NCI-H2196 treated with DMSO at 0.1 percent for 48 hours (cell line): ENCODE measurements around the gene KRTAP21-3.
"Not testable (repeated sequence)": the region's sequence is repeated elsewhere in the genome, so short reads cannot be mapped to it uniquely, and the experiment has no call there.

ENCODE experiments used
- DNase-seq: peaks from one replicate; lab custom pipeline; 2025; ENCODE audit not compliant: unreplicated experiment; lab: John Stamatoyannopoulos, UW

Gene KRTAP21-3

GRCh38 chr21:30718239-30718909 lies at the start of gene KRTAP21-3:
Gene KRTAP21-3, minus strand, starts transcription at chr21:30718777. Its CDS starts 18 bp downstream, at chr21:30718759.
- DNase-seq: no peak

- no peak for DNase-seq
Observed at GRCh38 chr21:30760776-30761175, 42.2 kb upstream of the KRTAP21-3 start.

DNA sequence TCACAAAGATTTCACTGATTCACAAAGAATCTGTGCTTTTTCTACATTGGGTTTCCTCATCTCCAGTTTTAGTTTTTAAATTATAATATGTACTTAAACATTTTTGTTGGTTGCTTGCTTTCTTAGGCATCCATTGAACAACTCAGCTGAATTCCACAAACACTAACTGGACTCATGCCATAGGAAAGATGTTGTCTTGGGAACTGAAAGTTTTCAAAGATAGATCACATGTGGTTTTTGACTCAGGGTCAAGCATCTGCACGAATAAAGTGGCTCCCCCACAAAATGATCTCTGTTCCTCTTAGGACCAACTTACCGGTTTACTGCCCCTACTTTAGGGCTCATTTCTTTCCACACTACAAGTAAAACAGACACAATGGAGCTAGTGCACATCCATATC lies 39.7 kb upstream of the KRTAP21-3 start:
- no peak for DNase-seq

- not testable (repeated sequence) for DNase-seq
Observed at GRCh38 chr21:30755328-30755727, 36.8 kb upstream of the KRTAP21-3 start, which contains the start of gene KRTAP21-1. Gene KRTAP21-1, minus strand, starts transcription at chr21:30755428. Its CDS starts 50 bp downstream, at chr21:30755378.

GRCh38 chr21:30747159-30747558 lies 28.6 kb upstream of the KRTAP21-3 start, which contains the start of gene KRTAP21-2:
Gene KRTAP21-2, minus strand, starts transcription at chr21:30747259. Its CDS starts 57 bp downstream, at chr21:30747202.
- DNase-seq: no peak

DNA sequence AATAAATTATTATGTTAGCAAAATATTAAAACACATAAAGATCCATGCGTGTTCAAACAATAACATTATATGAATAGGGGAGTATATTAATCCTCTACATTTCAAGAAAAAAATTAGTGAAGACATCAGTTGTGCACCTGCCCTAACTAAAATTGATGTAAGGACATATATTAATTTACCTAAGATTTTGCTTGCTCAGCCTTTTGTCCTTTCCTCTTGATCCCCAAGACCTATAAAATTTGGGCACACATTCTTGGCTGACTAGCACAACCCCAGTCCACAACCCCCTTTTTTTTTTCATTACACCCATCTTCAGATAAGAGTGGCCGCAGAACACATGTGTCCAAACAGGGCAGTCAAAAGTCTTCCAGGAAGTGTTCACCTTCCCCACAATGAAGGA lies 21.9 kb upstream of the KRTAP21-3 start:
- DNase-seq: no peak

DNA sequence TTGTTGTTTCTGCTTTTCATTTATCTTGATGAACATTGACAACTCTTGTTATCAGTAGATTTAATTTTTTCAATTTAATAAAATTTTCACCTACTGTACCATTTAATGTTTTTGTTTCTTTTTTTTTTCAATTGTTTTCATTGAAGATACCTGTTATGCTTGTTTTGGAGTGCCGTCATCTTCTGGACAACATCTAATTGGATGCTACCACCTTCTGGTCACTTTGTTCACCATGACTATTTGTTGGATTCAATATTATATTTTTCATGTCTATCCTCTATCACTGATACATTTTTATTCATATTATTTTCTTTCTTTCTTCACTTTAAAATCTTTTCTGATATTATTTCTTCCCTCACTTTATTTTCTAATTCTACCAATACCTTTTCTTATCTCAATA lies 14.4 kb upstream of the KRTAP21-3 start:
- DNase-seq: no peak

DNA sequence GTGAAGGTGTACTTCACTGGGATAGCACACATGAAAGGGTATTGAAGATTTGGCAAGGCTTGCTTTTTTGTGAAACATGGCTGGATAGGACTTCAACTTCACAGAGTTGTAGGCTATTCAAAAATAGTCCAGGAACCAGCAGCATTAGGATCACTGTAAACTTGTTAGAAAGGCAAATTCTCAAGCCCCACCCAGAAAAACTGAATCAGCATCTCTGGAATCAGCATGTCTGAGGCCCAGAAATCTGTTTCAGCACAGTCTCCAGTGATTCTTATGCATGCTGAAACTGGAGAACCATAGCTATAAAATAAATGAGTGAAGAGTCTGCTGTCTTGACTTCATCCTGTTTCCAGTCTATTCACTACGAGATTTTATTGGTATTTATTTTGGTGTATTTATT lies 8.1 kb upstream of the KRTAP21-3 start:
- no peak for DNase-seq

DNA sequence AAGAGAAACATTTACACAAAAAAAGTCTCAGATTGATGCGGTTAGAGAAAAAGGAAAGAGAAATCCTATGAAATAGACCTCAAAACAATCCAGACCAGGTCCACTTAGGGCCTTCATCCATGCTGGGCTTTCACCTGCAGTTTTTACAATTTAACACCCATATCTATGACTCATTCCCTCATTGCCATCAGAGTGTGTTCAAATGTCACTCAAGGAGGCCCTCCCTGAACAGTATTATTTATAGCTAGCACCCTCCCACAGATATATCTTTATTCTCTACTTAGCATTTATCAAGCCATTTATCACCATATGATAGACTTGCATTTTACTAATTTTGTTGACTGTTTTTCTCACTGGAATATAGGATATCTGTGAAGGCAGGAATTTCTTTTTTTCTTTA lies 824 bp upstream of the KRTAP21-3 start:
- DNase-seq: no peak

- no peak for DNase-seq
Observed at GRCh38 chr21:30717105-30717504, 1.5 kb downstream of the KRTAP21-3 start.

- no peak for DNase-seq
Observed at GRCh38 chr21:30714946-30715345, 3.6 kb downstream of the KRTAP21-3 start.

GRCh38 chr21:30714456-30714855 lies 4.1 kb downstream of the KRTAP21-3 start:
- no peak for DNase-seq

DNA sequence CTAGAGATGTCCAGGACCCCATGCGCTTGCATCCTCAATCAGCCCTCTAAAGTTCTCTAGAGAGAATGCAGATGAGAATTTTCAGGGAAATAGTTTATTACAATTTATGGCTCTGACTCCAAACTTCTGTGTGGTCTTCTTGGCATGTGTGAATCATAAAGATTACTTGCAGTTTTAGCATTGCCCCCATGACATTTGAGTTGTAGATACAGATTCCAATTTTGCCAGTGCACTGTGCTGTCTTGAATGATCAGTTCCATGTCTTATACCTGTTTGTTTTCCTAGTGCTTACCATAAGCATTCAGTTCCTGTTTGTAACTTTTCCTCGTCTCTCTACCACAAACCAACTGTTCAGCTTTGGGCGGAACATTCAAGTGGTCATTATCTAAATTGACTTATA lies 4.8 kb downstream of the KRTAP21-3 start:
- DNase-seq: no peak

DNA sequence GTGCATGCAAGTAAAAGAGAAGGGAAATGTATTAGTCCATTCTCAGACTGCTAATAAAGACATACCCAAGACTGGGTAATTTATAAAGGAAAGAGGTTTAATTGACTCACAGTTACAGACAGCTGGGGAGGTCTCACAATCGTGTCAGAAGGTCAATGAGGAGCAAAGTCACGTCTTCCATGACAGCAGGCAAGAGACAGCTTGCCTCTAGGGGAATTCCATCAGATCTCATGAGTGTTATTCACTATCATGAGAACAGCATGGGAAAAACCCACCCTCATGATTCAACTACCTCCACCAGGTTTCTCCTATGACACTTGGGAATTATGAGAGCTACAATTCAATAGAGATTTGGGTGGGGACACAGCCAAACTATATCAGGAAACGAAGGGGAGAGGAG lies 8.1 kb downstream of the KRTAP21-3 start:
- DNase-seq: no peak

- DNase-seq: no peak
Observed at GRCh38 chr21:30707409-30707808, 11.2 kb downstream of the KRTAP21-3 start.

GRCh38 chr21:30695956-30696355 lies 22.6 kb downstream of the KRTAP21-3 start:
- DNase-seq: no peak

GRCh38 chr21:30689822-30690221 lies 28.8 kb downstream of the KRTAP21-3 start:
- DNase-seq: no peak

GRCh38 chr21:30684506-30684905 lies 34.1 kb downstream of the KRTAP21-3 start:
- DNase-seq: no peak

DNA sequence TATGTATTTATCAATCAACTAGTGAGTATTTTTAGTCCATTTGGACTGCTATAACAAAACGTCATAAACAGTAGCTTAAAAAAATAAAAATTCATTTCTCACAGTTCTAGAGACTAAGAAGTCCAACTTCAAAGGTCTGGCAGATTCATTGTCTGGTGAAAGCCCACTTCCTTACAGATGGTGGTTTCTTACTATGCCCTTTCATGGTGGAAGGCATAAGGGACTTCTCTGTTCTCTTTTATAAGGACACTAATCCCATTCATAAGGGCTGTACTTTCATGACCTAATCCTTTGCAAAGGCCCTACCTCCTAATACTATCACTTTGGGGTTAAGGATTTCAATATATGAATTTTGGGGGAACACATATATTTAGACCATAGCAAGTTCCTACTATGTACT lies 38.0 kb downstream of the KRTAP21-3 start:
- no peak for DNase-seq

- DNase-seq: no peak
Observed at GRCh38 chr21:30676737-30677136, 41.8 kb downstream of the KRTAP21-3 start.

DNA sequence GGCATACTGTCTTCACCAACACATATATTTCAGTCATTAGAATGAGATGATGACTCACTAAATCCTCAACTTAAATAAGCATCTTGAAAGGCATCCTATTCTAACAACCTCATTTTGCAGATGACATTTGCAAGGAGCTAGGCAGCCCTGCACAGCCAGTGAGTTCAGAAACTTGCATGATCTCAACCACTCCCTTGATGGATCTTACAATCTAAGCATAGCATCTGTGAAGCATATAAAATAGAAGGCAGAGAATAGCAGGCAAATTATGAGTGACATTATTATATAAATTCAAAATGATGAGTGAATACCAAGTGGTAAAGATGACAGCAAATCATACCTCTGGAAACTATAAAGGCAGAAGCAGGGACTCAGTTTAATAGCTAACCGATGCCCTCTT lies 44.3 kb downstream of the KRTAP21-3 start:
- DNase-seq: no peak

DNA sequence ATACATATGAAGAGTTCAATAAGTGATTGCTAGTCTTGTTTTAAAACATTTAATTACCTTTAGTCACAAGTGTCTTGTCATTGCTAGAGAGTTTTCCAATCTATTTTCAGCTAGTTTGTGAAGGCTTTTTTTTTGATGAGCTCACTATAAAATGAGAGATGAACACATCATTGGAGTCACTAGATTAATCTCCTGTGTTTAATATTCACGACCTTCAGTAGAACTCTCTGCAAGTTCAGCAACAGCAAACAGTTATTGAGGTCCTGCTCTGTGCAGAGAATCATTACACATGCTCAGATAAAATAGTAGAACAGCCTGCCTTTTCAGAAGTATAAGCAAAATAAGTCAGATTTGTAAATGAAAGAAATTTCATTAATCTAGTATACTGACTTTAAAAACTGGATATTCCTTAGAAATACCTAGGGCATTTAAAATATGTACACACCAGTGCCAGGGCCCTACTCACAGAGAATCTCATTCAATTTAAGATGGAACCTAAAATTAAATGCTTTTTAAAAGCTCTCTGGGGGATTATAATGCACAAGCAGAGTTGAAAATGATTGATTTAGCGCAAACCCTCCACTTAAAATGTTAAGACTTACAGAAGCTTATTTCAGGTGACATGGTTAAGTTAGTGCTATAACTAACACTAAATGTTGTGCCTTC lies 45.5 kb downstream of the KRTAP21-3 start:
- DNase-seq: no peak

DNA sequence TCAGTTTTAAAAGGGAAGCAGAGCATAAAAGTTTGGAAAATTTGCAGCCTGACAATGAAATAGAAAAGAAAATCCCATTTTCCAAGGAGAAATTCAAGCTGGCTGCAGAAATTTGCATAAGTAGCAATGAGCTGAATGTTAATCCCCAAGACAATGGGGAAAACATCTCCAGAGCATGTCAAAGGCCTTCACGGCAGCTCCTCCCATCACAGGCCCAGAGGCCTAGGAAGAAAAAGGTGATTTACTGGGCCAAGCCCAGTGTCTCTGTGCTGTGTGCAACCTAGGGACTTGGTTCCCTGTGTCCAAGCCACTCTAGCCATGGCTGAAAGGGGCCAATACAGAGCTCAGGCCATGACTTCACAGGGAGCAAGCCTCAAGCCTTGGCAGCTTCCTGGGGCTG lies 49.8 kb downstream of the KRTAP21-3 start:
- DNase-seq: no peak
